ENCODE measurements around the gene CACNA1B. TPM values are rescaled to one million over a fixed set of nuclear protein-coding genes. Genes with fewer than 3 reads are reported as not detected.
A peak's percentile ranks its signal among the peaks of the same experiment; 100 is the strongest.

The CACNA1B gene
- total and polyA plus RNA-seq, 2 donors (not counting 1 experiment from before 2014, with no cell fraction given): 0.15 TPM; not detected in 1

DNA sequence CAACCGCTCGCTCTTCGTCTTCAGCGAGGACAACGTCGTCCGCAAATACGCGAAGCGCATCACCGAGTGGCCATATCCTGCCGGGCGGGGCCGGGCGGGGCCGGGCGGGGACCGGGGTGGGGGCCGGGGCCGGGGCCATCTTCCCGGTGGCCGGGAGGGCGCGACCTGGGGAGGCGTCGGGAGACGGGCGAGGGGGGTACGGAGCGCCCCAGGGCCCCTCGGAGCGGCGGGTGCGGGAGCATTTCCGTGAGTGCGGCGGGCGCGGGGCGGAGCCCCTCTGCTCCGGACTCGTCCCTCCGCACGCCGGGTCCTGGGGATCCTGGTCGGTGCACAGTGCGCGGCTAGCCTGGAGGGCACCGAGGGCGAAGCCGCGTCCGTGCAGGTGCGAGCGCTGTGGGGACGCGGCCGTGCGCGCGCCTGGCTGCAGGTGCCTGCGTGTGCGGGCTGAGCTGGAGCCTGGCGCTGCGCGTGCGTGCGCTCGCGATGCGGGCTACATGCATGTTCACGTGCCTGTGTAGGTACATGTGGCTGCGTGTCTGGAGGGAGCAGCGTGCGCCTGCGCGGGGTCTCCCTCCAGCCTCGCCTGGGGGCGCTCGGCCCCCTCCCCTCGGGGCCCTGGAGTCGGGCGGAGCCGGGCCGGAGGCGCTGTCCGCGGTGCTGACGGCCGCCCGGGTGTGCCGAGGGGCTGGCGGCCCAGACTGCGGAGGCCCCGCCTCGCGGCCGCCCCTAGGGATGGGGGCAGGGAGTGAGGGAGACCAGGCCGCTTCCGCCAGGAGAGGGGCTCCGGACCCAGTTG, 762 bp downstream of the CACNA1B start:
- Histone ChIP-seq H3K27me3 (replicated peaks in 1 of 4; ENCODE audit: control extremely low read depth in 1 of 4, control insufficient read depth in 3 of 4, insufficient read depth in 4 of 4, low read length in 3 of 4) (peaks cover 0 to 26% (median 5%) of the 10 kb centered on the region in 4 experiments), H3K4me3 (ENCODE audit: control extremely low read depth in 1 of 5, extremely low read depth in 1 of 5, insufficient read depth in 1 of 5, low read depth in 2 of 5, low read length in 4 of 5) (peak overlapping the region in 2 of 5 experiments; percentile 12 to 19), H4K20me1 (ENCODE audit: control insufficient read depth, insufficient read depth, low read length, poor library complexity, severe bottlenecking) (no peaks in the 10 kb centered on the region), H3K27ac (ENCODE audit: low read length in 2 of 2) (no peak overlapping the region), H3K9ac (ENCODE audit: low read length) (no peak overlapping the region), H2AFZ (ENCODE audit: insufficient read depth, low read depth, low read length, poor library complexity, severe bottlenecking) (no peak overlapping the region), H3K4me1 (ENCODE audit: control insufficient read depth in 2 of 2, insufficient read depth in 2 of 2, low read length in 2 of 2) (peaks cover 0 to 4% of the 10 kb centered on the region in 2 donors), H3K79me2 (ENCODE audit: control insufficient read depth, insufficient read depth, low read length) (no peaks in the 10 kb centered on the region), H3K36me3 (replicated peaks in 1 of 2; ENCODE audit: control extremely low read depth in 1 of 2, control insufficient read depth in 1 of 2, extremely low read depth in 1 of 2, insufficient read depth in 2 of 2, low read length in 1 of 2) (no peaks in the 10 kb centered on the region), H3K4me2 (replicated peaks; ENCODE audit: low read depth, low read length, poor library complexity, severe bottlenecking) (peak overlapping the region; percentile 67), H3K9me3 (ENCODE audit: control extremely low read depth in 1 of 3, control insufficient read depth in 2 of 3, insufficient read depth in 1 of 3, low read length in 2 of 3) (peaks cover 0 to 40% (median 0%) of the 10 kb centered on the region in 3 donors)
- 5% methylated on average over 97 of the region's 101 CpGs for WGBS (ENCODE audit: insufficient coverage)
- Mint-ChIP-seq H3K27me3 (peaks cover 36% of the 10 kb centered on the region), H3K27ac (no peak overlapping the region), H3K4me3 (no peak overlapping the region), H3K4me1 (peaks cover 3% of the 10 kb centered on the region), H3K9me3 (ENCODE audit: insufficient read depth) (peaks cover 3% of the 10 kb centered on the region)
- DNase-seq (peak; percentile 58), ATAC-seq (ENCODE audit: low read depth) (peak; percentile 54)
- TF ChIP-seq EZH2 (IDR thresholded peaks at IDR 0.05; ENCODE audit: borderline replicate concordance, insufficient read depth, low read depth, low read length, poor library complexity, severe bottlenecking): no peak
- TF ChIP-seq, protein P1, sequence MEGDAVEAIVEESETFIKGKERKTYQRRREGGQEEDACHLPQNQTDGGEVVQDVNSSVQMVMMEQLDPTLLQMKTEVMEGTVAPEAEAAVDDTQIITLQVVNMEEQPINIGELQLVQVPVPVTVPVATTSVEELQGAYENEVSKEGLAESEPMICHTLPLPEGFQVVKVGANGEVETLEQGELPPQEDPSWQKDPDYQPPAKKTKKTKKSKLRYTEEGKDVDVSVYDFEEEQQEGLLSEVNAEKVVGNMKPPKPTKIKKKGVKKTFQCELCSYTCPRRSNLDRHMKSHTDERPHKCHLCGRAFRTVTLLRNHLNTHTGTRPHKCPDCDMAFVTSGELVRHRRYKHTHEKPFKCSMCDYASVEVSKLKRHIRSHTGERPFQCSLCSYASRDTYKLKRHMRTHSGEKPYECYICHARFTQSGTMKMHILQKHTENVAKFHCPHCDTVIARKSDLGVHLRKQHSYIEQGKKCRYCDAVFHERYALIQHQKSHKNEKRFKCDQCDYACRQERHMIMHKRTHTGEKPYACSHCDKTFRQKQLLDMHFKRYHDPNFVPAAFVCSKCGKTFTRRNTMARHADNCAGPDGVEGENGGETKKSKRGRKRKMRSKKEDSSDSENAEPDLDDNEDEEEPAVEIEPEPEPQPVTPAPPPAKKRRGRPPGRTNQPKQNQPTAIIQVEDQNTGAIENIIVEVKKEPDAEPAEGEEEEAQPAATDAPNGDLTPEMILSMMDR (IDR thresholded peaks at IDR 0.05): no peak
- POLR2A ChIA-PET: no interaction called here
- intact Hi-C loops (cut with micrococcal nuclease): no loop called here
- CTCF ChIA-PET: no interaction called here

DNA sequence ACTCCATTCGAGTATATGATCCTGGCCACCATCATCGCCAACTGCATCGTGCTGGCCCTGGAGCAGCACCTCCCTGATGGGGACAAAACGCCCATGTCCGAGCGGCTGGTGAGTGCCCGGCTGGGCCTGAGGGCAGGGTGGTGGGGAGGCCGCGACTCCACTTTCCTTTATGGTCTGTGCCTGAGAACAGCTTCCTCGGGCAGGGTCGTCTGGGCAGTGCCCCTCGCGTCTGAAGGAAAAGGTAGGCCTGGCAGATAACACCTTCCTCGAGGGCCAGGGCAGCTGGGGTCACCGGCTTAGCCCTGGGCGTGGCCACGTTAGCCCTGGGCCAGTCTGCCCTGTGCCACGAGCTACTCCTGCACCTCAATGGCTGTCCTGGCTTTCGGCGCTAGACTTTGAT, 1.5 kb downstream of the CACNA1B start:
- 91% methylated on average over 20 of the region's 20 CpGs for WGBS (ENCODE audit: insufficient coverage)
- H3K4me3 ChIP-seq (ENCODE audit: control extremely low read depth in 1 of 5, extremely low read depth in 1 of 5, insufficient read depth in 1 of 5, low read depth in 2 of 5, low read length in 4 of 5): no peak overlapping the region
- H3K9me3 Mint-ChIP-seq (ENCODE audit: insufficient read depth): no peaks in the 10 kb centered on the region
- no peak overlapping the region for H2AFZ ChIP-seq (ENCODE audit: insufficient read depth, low read depth, low read length, poor library complexity, severe bottlenecking)
- H3K4me2 ChIP-seq (replicated peaks; ENCODE audit: low read depth, low read length, poor library complexity, severe bottlenecking): peak overlapping the region; percentile 67
- no peaks in the 10 kb centered on the region for H4K20me1 ChIP-seq (ENCODE audit: control insufficient read depth, insufficient read depth, low read length, poor library complexity, severe bottlenecking)
- DNase-seq: no peak
- H3K27ac ChIP-seq (ENCODE audit: low read length in 2 of 2): no peak overlapping the region
- ChIA-PET POLR2A (no interaction called here), CTCF (no interaction called here)
- no peaks in the 10 kb centered on the region for H3K79me2 ChIP-seq (ENCODE audit: control insufficient read depth, insufficient read depth, low read length)
- TF ChIP-seq EZH2 (IDR thresholded peaks at IDR 0.05; ENCODE audit: borderline replicate concordance, insufficient read depth, low read depth, low read length, poor library complexity, severe bottlenecking): no peak
- TF ChIP-seq, protein P1 (IDR thresholded peaks at IDR 0.05): no peak
- H3K4me3 Mint-ChIP-seq: peak overlapping the region; percentile 23
- no peak overlapping the region for H3K27ac Mint-ChIP-seq
- intact Hi-C loops (cut with micrococcal nuclease): no loop called here
- no peak for ATAC-seq (ENCODE audit: low read depth)
- H3K4me1 ChIP-seq (ENCODE audit: control insufficient read depth in 2 of 2, insufficient read depth in 2 of 2, low read length in 2 of 2): peaks cover 0 to 4% of the 10 kb centered on the region in 2 donors
- peaks cover 32% of the 10 kb centered on the region for H3K27me3 Mint-ChIP-seq
- peaks cover 0 to 37% (median 0%) of the 10 kb centered on the region in 3 donors for H3K9me3 ChIP-seq (ENCODE audit: control extremely low read depth in 1 of 3, control insufficient read depth in 2 of 3, insufficient read depth in 1 of 3, low read length in 2 of 3)
- no peak overlapping the region for H3K9ac ChIP-seq (ENCODE audit: low read length)
- H3K27me3 ChIP-seq (replicated peaks in 1 of 4; ENCODE audit: control extremely low read depth in 1 of 4, control insufficient read depth in 3 of 4, insufficient read depth in 4 of 4, low read length in 3 of 4): peaks cover 0 to 26% (median 5%) of the 10 kb centered on the region in 4 experiments
- peaks cover 3% of the 10 kb centered on the region for H3K4me1 Mint-ChIP-seq
- no peaks in the 10 kb centered on the region for H3K36me3 ChIP-seq (replicated peaks in 1 of 2; ENCODE audit: control extremely low read depth in 1 of 2, control insufficient read depth in 1 of 2, extremely low read depth in 1 of 2, insufficient read depth in 2 of 2, low read length in 1 of 2)
